A673 (cell line): Measurements from ENCODE around the gene KAZN.

ENCODE experiments used
- CTCF ChIP-seq: fragments of 300-800, 200-600 bp; sonication (generic); conservative IDR thresholded peaks from 2 replicates; pipeline ENCODE4 v1.5.1; 2017; ENCODE audit warnings: low read depth, mild to moderate bottlenecking, antibody characterized with exemption, low read length, moderate library complexity, mixed read lengths
- EZH2 ChIP-seq: fragments of 200-600 bp; sonication (generic); IDR thresholded peaks from 2 replicates; pipeline ENCODE4 v1.6.1; 2017; ENCODE audit warnings: borderline replicate concordance, low read depth, mild to moderate bottlenecking, mixed read lengths, antibody characterized with exemption, low read length; ENCODE audit not compliant: poor library complexity, severe bottlenecking

GRCh38 chr1:15075175-15075574, 476.7 kb downstream of the KAZN start:
- TF ChIP-seq CTCF, result no peak
- TF ChIP-seq EZH2, result no peak
